IPS-NIHi11 (cell line): ENCODE results near the gene ADAR.

Experiments used
- DNase-seq: peaks from one replicate; pipeline ENCODE4 v3.0.0; 2012; ENCODE audit warnings: mixed read lengths, low spot score

The ADAR gene

DNA sequence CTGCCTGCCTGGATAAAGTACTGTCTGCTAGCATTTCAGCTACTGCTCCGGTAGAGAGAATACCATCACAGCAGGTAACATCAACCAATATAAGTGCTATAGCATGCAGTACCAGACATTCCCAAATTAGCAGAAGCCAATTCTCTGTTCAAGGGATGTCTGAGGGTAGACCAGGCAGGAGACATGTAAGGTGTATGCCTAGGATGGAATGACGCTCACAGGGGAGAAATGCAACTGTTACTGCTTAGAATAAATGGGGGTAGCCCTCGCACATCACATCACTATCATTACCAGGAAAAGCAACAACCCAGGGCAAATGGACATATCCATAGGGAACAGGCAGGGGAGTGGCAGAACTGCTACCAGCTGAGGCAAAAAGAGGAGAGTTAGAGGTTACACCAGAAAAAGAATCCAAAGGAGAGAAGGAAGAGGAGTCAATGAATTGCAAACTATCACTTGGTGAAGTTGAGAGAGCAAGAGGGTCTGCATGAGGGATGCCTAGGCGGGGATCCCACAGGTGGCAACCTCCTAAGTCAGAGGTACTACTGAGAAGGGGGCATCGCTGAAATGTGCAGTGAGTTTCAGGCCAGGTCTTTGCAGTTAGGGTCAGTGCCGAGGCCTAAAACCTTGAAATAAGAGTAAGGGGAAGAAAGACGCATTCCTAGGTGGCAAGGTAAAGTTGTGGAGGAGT, 50.6 kb downstream of the ADAR start:
- no peak for DNase-seq

DNA sequence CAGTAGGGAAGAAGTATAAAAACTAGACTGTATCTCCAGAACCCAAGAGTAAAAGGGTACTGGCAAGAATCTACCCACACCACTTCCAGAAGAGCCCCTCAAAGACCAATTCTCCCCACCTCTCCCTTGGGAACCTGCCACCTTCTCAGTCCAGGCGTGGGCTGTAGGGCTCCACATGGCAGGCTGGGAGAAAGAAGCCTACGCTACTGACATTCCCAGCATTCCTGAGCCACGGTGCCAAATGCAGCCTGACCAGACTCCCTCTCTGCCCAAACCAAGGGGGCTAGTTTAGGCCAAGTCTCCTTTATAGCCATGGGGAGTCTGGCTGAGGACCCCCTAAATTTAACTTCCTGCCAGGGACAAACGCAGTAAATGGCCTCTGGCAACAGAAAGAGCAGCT, 51.6 kb downstream of the ADAR start:
- no peak for DNase-seq

DNA sequence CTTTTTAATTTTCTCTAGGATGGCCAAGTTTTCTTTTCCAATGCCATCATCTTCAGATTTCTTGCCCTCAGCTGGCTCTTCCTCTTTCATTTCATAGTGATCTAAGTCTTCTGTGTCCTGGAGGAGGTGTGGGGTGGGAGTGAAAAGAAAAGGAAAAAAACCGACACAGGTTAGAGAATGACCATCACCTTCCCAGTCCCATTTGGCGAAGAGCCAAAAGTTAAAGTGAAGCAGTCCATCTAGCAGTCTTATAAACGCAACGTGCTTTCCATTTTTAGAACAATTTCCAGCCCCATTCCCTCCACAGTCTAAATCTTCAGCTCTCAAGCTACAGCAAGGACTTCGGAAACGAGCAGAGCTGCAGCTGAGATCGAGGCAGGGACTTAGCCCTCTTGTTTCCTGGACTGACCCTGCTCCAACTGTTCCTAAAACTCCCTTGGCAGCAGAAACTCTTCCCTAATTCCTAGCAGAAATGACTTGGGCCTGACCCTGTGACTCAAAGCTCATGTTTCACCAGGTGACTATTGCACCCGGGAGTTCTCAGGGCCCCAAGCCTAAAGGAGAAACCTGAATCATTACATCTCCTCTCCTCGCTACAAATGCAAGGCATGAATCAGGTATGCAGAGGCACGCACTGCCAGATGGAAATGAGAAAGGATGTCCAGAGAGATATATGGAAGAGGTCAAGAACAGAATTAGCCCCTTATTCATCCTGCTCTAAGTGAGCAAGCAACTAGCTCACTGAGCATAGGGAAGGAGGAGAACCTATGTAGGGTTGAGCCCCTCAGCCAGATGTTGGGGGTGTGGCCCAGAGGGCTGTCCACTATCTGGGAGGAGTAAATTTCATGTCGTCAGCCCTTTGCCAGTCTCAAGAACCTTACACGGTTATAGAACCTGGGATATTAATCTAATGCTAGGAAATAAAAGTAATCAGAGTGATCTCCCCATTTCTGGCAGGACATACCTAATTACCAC, 54.6 kb downstream of the ADAR start:
- no peak for DNase-seq

DNA sequence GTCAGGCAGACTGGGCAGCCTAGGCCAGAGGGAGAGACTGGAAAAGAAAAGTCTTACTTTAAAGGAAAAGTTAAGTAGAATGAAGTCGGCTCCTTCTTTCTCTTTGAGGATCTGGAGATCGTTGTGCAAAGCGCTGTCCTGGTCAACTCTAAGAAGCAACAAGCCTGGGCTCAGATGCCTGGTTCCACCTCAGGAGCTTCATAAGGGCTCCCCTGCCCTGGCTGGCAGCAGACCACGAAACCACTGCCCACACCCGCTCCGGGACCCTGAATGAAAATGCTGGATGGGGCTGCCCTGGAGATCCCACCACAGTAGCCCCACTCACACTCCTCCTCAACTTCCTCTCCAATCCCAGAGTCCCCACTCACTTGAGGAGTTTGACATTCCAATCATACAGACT, 56.0 kb downstream of the ADAR start:
- DNase-seq = no peak

DNA sequence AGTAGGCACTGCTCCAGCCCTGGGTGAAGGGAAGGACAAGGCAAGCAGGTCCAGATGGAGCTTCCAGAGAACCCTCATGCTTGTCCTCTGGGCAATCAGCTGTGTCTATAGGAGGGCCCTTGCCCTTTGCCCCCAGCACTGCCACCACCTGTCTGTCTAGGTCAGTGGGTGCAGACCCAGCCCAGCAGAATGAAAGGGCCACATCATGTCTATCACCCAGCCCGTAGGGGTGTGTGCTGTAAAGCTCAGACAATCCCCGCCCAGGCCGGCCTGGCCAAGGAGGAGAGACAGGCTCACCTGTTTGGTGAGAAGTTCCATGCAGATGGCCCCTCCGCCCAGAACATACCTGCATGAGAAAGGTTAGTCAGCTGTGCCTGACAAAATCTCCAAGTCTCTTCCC, 56.5 kb downstream of the ADAR start:
- no peak for DNase-seq

DNA sequence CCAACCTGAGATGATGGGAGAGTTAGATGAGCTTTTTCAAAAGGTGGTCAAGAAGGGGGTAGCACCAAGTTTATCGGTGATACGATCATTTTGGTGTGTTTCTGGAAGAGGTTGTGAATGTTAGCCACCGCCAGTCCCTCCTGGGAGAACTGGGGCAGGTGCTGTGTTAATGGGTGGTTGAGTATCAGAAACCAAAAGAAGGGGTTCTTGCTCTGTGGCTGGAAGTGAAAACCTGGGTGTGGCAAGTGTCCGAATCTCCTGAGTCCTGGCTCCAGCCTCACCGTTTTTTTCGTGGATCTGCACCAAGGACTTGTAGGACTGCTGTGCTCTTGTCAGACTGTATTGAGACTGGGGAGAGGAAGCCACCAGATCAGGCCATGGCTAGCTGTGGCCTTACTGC, 57.3 kb downstream of the ADAR start:
- DNase-seq = no peak

DNA sequence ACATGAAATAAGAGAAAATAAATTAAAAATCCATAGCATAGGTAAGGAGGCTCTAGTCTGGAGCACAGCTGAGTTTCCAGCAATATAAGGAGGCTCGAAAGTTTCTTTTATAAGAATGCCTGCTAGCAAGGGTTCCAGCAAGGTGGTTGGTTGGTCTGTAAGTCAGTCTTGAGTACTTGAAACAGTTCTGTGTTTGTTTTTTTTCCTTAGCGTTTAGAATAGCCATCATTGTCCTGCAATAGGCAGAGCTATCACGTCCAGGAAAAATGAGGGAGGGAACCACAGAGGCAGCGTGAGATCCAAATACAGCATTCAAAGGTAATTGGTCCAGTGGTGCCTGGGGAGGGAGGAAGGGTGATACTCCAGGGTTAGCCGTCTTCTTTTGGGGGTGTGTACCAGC, 57.9 kb downstream of the ADAR start:
- DNase-seq = no peak

DNA sequence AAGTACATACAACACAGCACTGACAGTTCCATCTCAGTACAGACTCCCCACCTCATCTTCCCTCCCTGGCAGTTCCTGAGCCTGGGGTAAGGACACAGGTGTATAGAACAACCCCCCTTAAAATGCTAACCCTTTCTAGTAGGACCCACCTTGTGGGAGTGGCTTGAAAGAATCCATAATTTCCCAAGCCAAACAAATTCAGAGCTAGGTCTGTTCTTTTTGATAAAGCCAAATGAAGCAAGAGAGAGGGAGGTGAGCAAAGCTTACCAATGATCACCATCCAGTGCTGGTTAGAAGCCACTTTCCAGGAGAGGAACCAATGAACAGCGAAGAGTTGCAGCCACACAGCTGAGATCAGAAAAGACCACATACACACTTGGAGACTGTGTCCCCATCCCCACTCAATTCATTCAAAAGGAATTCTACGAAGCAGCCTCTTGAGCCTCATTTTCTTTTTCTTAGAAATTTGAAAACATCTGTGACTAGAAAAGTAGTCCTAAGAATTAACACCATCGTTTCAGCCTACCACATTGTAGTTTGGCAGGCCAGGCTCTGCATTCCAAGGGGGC, 58.7 kb downstream of the ADAR start:
- DNase-seq = no peak

DNA sequence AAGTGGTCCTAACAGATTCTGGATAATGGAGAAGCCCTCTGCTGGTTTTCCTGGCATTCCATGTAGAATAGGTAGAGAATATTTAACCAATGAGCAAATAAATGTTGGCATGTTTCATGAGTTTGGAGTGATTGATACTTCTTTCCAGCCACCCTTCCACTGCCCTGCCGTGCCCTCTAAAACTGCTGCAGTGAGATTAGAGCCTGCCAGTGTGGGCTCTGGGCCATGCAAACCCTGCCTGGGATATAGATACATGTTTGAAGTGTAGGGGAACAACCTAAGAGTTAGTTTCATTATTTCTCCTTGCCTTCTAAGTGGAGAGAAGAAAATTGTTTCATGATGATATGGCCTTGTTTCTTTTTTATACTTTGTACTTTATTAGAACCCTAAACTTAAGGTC, 60.0 kb downstream of the ADAR start:
- DNase-seq = no peak

DNA sequence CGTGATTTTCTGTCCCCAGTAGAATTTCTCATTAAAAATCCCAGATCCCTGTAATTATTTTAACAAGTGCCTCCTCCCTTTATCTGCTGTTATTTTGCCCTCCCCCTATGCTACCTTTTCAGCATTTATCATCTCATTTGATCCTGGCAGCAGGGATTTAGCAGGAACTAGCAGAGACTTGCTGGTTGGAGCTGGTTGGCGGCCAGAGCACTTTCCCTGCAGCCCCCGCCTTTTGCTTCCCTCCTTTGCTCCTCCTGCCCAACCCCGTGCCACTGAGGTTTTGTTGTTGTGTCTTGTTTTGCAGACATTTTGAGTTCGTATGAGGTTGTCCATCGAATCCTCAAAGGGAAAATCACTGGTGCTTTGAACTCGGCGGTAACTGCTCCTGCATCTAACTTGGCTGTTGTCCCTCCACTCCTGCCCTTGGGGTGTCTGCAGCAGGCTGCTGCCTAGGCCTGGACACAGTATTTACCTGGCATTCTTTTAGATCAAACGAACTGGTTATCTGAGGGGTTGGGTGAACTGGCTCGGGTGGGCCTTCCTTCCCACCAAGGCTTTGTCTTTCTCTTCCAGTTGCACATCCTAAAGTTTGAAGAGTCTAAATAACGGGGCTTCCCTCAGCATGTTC, 60.8 kb downstream of the ADAR start:
- no peak for DNase-seq

DNA sequence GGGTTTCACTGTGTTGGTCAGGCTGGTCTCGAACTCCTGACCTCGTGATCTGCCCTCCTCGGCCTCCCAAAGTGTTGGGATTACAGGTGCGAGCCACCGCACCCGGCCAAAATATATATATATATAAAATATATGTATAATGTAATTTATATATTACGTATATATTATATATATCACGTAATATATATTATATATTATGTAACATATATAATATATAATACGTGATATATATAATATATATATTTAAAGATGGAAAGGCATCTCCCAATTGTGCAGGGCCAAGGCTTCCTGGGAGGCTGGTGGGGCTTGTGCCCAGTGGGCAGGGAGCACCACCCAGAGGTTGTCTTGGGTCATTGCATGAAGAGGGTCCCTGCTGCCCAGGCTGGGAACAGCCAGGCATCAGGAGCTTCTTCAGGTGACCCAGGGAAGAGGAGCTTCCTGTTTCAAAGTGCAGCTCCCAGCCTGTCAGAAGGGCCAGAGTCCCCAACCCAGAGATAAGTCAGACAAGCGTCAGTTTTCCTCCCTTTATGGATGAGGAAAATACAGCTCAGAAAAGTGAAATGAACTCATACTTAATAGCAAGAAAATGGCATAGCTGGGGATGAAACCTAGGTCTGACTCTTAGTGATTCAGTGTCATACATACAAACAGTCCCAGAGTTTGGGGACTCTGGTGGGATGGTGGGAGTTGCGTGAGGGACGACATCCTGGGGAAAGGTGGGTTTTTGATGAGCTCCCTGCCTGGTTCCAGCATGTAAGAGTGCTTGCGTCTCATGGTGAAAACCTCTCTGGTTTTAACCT, 61.5 kb downstream of the ADAR start:
- peak; percentile 90 for DNase-seq

DNA sequence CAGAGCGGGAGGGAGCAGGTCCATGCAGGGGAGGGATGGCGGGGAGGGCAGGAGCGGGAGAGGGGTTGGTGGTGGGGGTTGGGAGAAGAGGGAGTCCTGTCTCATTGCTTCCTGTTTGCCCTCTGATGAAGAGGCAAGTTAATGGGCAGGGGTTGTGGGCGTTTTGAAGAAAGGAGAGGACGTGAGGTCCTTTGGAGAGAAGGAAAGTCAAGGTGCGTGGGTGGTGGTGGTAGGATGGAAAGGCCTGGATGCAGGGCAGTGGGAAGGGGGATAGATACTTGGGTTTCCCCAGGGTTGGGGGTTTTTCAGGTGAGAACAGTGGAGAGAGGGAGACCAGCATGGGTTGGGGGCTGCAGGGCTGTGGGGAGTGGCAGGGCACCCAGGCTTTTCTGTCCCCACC, 66.8 kb downstream of the ADAR start:
- peak; percentile 31 for DNase-seq

DNA sequence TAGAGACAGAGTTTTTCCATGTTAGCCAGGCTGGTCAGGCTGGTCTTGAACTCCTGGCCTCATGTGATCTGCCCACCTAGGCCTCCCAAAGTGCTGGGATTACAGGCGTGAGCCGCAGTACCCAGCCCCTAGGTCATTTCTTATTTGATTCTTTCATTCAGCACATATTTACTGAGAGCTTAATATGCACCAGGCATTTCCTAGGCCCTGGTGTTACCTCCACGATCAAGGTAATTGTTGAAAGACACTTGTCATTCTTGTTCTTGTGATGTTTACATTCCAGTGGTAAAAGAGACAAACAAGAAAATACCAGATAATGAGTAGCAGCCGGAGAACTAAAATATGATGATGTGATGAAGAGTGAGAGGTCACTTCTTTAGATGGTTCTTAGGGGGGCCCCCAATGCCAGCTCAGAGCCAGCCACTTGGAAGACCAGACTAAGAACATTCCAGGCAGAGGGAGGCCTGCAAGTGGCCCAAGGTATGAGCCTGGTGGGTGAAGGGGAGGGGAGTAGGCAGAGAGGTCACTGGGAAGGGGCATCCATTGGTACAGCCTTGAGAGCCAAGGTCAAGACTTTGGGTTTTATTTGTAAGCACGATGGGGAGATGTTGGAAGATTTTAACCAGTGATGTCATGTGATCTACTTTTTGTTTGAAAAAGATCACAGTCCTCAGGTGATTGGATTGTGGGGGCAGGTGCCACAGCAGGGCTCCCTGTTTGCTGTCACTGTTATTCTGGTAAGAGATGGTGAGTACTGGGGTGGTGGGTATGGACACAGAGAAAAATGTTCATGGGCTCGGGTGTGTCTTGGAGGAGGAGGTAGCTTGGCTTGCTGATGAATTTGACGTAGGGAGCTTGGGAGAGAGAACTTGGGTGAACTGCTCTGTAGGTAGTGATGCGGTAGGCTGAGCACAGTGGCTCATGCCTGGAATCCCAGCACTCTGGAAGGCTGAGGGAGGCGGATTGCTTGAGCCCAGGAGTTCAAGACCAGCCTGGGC, 68.2 kb downstream of the ADAR start:
- DNase-seq = no peak

DNA sequence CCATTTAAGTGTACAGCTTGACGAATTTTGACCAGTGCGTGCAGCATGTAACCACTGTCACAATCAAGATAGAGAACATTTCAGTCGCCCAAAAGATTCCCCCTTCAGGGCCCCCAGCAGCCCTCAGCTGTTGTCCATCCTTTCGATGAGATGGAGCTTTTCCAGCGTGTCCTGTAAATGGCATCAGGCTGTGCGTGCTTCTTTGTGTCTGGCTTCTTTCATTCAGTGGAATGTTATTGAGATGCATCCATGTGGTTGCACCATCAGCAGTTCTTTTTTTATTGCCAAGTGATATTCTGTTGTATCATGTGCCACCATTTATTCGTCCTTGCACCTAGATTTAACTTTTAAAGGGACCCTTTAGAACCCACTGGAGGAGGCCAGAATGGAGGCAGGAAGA, 71.4 kb downstream of the ADAR start:
- DNase-seq = no peak

DNA sequence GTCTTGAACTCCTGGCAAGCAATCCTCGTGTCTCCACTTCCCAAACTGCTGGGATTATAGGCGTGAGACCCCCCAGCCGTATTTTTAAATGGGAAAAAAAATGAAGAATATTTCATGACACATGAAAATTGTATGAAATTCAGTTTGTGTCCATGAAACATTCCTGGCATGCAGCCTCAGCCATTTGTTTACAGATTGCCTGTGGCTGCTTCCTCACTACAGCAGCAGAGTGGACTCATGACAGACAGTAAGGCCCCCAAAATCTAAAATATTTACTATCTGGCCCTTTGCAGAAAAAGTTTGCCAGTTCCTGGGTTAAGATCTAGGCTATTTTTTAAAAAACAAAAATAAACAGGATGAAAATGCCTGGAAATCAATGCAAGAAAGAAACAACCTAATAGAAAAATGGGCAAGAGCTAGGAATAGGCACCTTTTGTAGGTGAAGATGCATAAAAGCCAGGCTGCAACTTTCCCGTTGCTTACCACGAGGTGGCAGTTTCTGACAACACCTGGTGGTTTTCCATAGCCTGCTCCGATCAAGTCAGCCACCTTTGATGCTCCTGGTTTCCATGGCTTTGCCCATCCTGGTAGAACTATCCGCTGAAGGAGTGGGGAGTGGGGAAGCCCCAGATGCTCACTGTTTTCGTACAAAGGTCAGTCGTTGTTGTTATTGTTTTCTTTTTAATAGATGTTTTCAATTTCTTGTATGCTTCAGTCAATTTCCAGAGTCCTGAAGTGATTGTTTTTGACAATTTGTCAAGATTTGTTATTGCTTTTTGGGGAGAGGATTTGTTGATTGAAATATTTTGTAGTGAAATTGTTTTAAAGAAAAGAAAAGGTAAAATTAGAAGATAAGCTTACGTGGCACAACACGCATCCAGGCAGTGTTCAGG, 73.8 kb downstream of the ADAR start:
- peak; percentile 85 for DNase-seq
